Epithelial cell of proximal tubule (primary cell): Measurements from ENCODE around the gene IL19. TPM values are rescaled to one million over a fixed set of nuclear protein-coding genes. Genes with fewer than 3 reads are reported as not detected.
"Not testable (repeated sequence)": the region's sequence is repeated elsewhere in the genome, so short reads cannot be mapped to it uniquely, and the experiment has no call there.

Experiments used
- DNase-seq: peaks from one replicate; pipeline ENCODE4 v3.0.0-alpha.2; 2011; ENCODE audit warnings: low read depth
- H3K4me3 ChIP-seq: 2 replicates; pipeline ENCODE4 v1.5.1; 2011; ENCODE audit warnings: low read depth, mild to moderate bottlenecking, low read length
- CTCF ChIP-seq: conservative IDR thresholded peaks from 2 replicates; pipeline ENCODE4 v1.5.1; 2012; ENCODE audit warnings: low read depth, mild to moderate bottlenecking, low read length
- total RNA-seq: library from RNA; depleted of rRNA; stranded (reverse); fragments of >200 nt; gene quantifications from 2 replicates; pipeline ENCODE4 v1.2.3, GENCODE V29; 2015

The IL19 gene
- total RNA-seq, 1 donor from 2014 or later, result not detected

- no peak for TF ChIP-seq CTCF
- no peak for DNase-seq
- H3K4me3 ChIP-seq, result no peak overlapping the region
Observed at GRCh38 chr1:206778031-206778430, 7.5 kb downstream of the IL19 start.

- not testable (repeated sequence) for DNase-seq, H3K4me3 ChIP-seq
Observed at GRCh38 chr1:206778911-206779310, 8.3 kb downstream of the IL19 start.

- H3K4me3 ChIP-seq, result no peak overlapping the region
- TF ChIP-seq CTCF, result no peak
- DNase-seq, result no peak
Observed at GRCh38 chr1:206779638-206780037, 9.1 kb downstream of the IL19 start.

- no peak for TF ChIP-seq CTCF
- DNase-seq, result no peak
- H3K4me3 ChIP-seq, result no peak overlapping the region
Observed at GRCh38 chr1:206782448-206782847, 11.9 kb downstream of the IL19 start.

- no peak for DNase-seq
- TF ChIP-seq CTCF, result no peak
- H3K4me3 ChIP-seq, result no peak overlapping the region
Observed at GRCh38 chr1:206783506-206783905, 12.9 kb downstream of the IL19 start.

GRCh38 chr1:206784471-206784903 is 13.9 kb downstream of the IL19 start:
- H3K4me3 ChIP-seq, result no peak overlapping the region
- no peak for DNase-seq
- TF ChIP-seq CTCF, result no peak

- DNase-seq, result no peak
- TF ChIP-seq CTCF, result no peak
- H3K4me3 ChIP-seq, result no peak overlapping the region
Observed at GRCh38 chr1:206785182-206785765, 14.7 kb downstream of the IL19 start.
